ENCODE measurements around the gene KRT71.

DNA sequence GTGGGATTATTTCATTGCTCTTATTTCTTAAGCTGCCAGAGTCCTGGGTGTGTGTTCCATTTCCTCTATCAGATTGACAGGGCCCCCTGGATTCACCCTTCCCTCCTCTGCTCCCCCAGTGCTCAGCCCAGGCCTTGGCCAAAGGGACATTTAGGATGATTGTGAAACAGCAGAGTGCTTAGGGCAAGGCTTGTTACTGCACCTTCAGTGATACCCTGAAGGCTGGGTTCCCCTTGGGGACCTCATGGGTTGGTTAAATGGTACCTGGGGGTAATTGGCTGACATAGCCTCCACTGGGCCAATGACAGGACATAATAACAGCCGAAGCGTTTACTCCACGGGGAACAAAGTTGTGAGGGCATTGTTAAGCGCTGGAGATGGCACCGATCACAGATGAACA is 49.6 kb upstream of the KRT71 start:
- TF ChIP-seq, protein P1, sequence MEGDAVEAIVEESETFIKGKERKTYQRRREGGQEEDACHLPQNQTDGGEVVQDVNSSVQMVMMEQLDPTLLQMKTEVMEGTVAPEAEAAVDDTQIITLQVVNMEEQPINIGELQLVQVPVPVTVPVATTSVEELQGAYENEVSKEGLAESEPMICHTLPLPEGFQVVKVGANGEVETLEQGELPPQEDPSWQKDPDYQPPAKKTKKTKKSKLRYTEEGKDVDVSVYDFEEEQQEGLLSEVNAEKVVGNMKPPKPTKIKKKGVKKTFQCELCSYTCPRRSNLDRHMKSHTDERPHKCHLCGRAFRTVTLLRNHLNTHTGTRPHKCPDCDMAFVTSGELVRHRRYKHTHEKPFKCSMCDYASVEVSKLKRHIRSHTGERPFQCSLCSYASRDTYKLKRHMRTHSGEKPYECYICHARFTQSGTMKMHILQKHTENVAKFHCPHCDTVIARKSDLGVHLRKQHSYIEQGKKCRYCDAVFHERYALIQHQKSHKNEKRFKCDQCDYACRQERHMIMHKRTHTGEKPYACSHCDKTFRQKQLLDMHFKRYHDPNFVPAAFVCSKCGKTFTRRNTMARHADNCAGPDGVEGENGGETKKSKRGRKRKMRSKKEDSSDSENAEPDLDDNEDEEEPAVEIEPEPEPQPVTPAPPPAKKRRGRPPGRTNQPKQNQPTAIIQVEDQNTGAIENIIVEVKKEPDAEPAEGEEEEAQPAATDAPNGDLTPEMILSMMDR (IDR thresholded peaks at IDR 0.05; ENCODE audit: low read length), result no peak
- TF ChIP-seq EZH2 (optimal IDR thresholded peaks at IDR 0.05; ENCODE audit: low read depth, low read length) (no peak), EZH2phosphoT487 (IDR thresholded peaks at IDR 0.05; ENCODE audit: low read length) (no peak)
